Pancreas (tissue), 10 donors: ENCODE results near the gene C1orf56. TPM values are rescaled to one million over a fixed set of nuclear protein-coding genes. Genes with fewer than 3 reads are reported as not detected.
A peak's percentile ranks its signal among the peaks of the same experiment; 100 is the strongest.

Experiments
- ATAC-seq, 4 donors: fragments of 200-7000 bp; cut with Tn5 transposase; one replicate each; pipeline versions ENCODE4 v1.8.0 to v1.9.1; 2020; ENCODE audit warnings: mild to moderate bottlenecking in 4 of 4, moderate library complexity in 4 of 4
- DNase-seq, 6 donors: peaks; one replicate each; pipeline ENCODE4 v3.0.0-alpha.2; 2020
- FAIRE-seq: peaks from 2 replicates; lab custom pipeline; 2012; peaks lifted over from hg19 to GRCh38; lab: Jason Lieb, UNC
- H3K27ac ChIP-seq, 4 donors: fragments of 200-600 bp; sonication (generic); 1 replicate in 3 of 4; 2 replicates in 1 of 4; pipeline versions ENCODE4 v1.5.0 to v1.8.0; 2020
- H3K27me3 ChIP-seq, 4 donors: fragments of 200-600 bp; one replicate each; pipeline ENCODE4 v1.8.0; 2021
- H3K36me3 ChIP-seq, 3 donors: fragments of 200-600 bp; sonication (generic) in 1 of 3; one replicate each; pipeline versions ENCODE4 v1.5.0 to v1.8.0; 2020 to 2021
- H3K4me1 ChIP-seq, 3 donors: fragments of 200-600 bp; one replicate each; pipeline ENCODE4 v1.8.0; 2021
- H3K4me3 ChIP-seq, 4 donors: fragments of 200-600 bp; sonication (generic) in 2 of 4; one replicate each; pipeline versions ENCODE4 v1.5.0 to v1.8.0; 2020 to 2021
- H3K9me3 ChIP-seq, 4 donors: fragments of 200-600 bp; one replicate each; pipeline ENCODE4 v1.8.0; 2021
- CTCF ChIP-seq, 4 donors: fragments of 200-600 bp; sonication (generic) in 3 of 4; IDR thresholded peaks; one replicate each; pipeline versions ENCODE4 v1.5.0 to v1.8.0; 2021; ENCODE audit warnings: antibody characterized with exemption in 4 of 4
- WGBS, 2 donors: extraction: QIAGEN DNeasy Blood & Tissue Kit; methylation state at CpG; one replicate each; pipeline ENCODE4 v1.1.7; 2013; 5-methylcytosine and 5-hydroxymethylcytosine counted together
- intact Hi-C, 3 donors: fragments of 100-400 bp; cut with DNase I; formaldehyde crosslinking; loops; one replicate each; pipeline versions ENCODE4 v1.11.1 to v1.14.2; 2022
- polyA plus RNA-seq, 2 donors: library from polyadenylated mRNA; stranded (reverse); fragments of 200-250 nt; gene quantifications; one replicate each; pipeline ENCODE4 v1.2.3, GENCODE V29; 2013
- total RNA-seq, 6 donors: library from RNA; stranded (reverse); fragmentation: NEBNext Ultra II Directional in 4 of 6; extraction: Animal tissue kit (Norgen Biotek cat#: 25700) in 4 of 6; gene quantifications; one replicate each; pipeline versions ENCODE4 v1.2.1 to v1.2.4, GENCODE V29; 2021 to 2023
- donor health status: healthy with polysubstance abuse.
- donor health status: DM: no; HTN: no; CAD: no; lungs with moderate emphysema.
- donor health status: DM: no; HTN: no; CAD: no.
- donor health status: control.
- donor health status: control.
- donor health status: Bipolar disorder and iron deficiency.
- donor health status: DM: yes; HTN: yes; CAD: no.
- donor health status: DM: no; HTN: no; CAD: no.
- donor health status: DM: no; HTN: no; CAD: no.
- donor health status: DM: yes; HTN: yes; CAD: no.

C1orf56 gene
- total and polyA plus RNA-seq, 8 donors, result 2.6 to 4.8 (median 3.2) TPM

- no peak for TF ChIP-seq CTCF (IDR thresholded peaks at IDR 0.05)
- WGBS, 2 donors, result 67 to 78% methylated on average over 4 of the region's 4 CpGs
- intact Hi-C loops, result no loop called here
- Histone ChIP-seq H3K4me3 (peak overlapping the region in 3 of 4 donors; percentile 10 to 65 (median 62)), H3K27me3 (no peaks in the 10 kb centered on the region), H3K27ac (no peak overlapping the region), H3K36me3 (no peaks in the 10 kb centered on the region), H3K4me1 (peaks cover 13 to 19% (median 14%) of the 10 kb centered on the region in 3 donors), H3K9me3 (no peaks in the 10 kb centered on the region)
- no peak for DNase-seq
- ATAC-seq, result no peak
- no peak for FAIRE-seq
These were observed 13.3 kb downstream of the C1orf56 start for GRCh38 chr1:151060657-151061421.

DNA sequence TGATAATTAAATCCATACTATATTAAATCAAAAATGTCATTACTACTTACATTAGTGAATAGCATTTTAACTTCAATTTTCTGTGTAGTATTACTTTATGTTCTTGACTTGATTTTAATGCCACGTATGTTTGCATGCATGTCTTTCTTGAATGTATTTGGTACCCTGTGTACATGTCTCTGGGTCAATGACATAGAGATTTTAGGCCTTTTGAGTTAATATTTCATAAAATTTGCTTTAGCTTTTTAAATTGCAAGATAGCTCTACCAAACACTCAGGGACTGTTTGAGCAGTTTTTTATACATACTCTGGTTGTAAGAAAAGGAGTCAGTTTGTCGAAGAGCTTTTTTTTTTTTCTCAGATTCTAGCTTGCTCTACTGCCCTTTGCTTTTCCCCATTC is 14.2 kb downstream of the C1orf56 start:
- Histone ChIP-seq H3K36me3 (no peaks in the 10 kb centered on the region), H3K4me1 (peaks cover 6 to 12% (median 10%) of the 10 kb centered on the region in 3 donors), H3K27ac (no peak overlapping the region), H3K9me3 (no peaks in the 10 kb centered on the region), H3K4me3 (no peak overlapping the region), H3K27me3 (no peaks in the 10 kb centered on the region)
- intact Hi-C loops, result no loop called here
- DNase-seq (no peak), ATAC-seq (no peak), FAIRE-seq (no peak)
- no peak for TF ChIP-seq CTCF (IDR thresholded peaks at IDR 0.05)
- 77 to 91% methylated on average over 2 of the region's 2 CpGs for WGBS, 2 donors

GRCh38 chr1:151062741-151063371 is 15.3 kb downstream of the C1orf56 start:
- no peaks in the 10 kb centered on the region for H3K36me3 ChIP-seq
- no peaks in the 10 kb centered on the region for H3K9me3 ChIP-seq
- ATAC-seq (no peak), FAIRE-seq (no peak), DNase-seq (no peak)
- no peaks in the 10 kb centered on the region for H3K27me3 ChIP-seq
- H3K27ac ChIP-seq, result no peak overlapping the region
- H3K4me3 ChIP-seq, result no peak overlapping the region
- TF ChIP-seq CTCF (IDR thresholded peaks at IDR 0.05), result no peak
- 67 to 69% methylated on average over 3 of the region's 3 CpGs for WGBS, 2 donors
- intact Hi-C loops, result no loop called here
- peaks cover 0 to 6% (median 5%) of the 10 kb centered on the region in 3 donors for H3K4me1 ChIP-seq

- TF ChIP-seq CTCF (IDR thresholded peaks at IDR 0.05), result no peak
- Histone ChIP-seq H3K4me1 (peaks cover 0 to 5% (median 0%) of the 10 kb centered on the region in 3 donors), H3K4me3 (no peak overlapping the region), H3K27me3 (no peaks in the 10 kb centered on the region), H3K9me3 (no peaks in the 10 kb centered on the region), H3K27ac (no peak overlapping the region), H3K36me3 (no peaks in the 10 kb centered on the region)
- DNase-seq, result no peak
- no peak for FAIRE-seq
- intact Hi-C loops, result no loop called here
- no peak for ATAC-seq
These were observed 17.6 kb downstream of the C1orf56 start for GRCh38 chr1:151065089-151065645.
